GM03348 (cell line): ENCODE measurements around the gene SCN11A.

Source experiments
- DNase-seq: peaks from one replicate; pipeline ENCODE4 v3.0.0; 2012; ENCODE audit warnings: low spot score

The SCN11A gene

GRCh38 chr3:39051649-39052561 is at the start of gene SCN11A, which contains the start of gene WDR48:
SCN11A (minus strand) TSS chr3:39051944; CDS start chr3:38950362, 101,582 bp downstream.
WDR48 (plus strand) TSS chr3:39052016; CDS start chr3:39052026, 10 bp downstream.
- DNase-seq, result peak; percentile 94

DNA sequence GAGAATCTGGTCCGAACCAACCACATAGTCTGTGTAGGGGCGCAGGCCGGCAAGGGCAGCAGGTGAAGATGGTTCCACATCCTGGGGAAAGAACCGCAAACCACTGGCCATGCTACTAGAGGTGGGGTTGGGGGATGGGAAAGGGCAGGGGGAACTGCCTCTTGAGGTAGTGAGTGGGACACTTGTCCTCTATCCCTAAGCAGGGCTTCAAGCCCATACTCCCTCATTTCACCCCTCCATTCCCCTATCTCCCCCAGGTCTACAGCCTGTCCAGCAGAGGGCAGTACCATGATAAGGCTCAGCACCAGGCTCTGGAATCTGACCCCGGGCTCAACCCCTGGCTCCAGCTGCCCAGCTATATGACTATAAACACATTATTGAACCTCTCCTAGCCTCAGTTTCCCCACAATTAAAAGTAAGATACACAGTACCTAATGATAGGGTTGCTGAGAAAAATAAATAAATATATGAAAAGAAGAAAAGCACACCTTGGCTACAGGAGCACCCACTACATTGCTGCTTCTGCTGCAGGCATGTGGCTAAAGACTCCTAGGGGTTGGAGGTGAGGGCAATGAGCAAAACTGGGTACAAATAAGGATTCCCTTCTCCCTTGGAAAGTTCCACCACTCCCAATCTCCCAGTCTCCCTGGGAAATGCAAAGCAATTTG is 49.4 kb upstream of the SCN11A start:
- DNase-seq, result peak; percentile 81

- no peak for DNase-seq
Observed at GRCh38 chr3:39100500-39100886, 48.7 kb upstream of the SCN11A start.

- no peak for DNase-seq
Observed at GRCh38 chr3:39099738-39100499, 48.2 kb upstream of the SCN11A start.

- no peak for DNase-seq
Observed at GRCh38 chr3:39099242-39099641, 47.5 kb upstream of the SCN11A start.

DNA sequence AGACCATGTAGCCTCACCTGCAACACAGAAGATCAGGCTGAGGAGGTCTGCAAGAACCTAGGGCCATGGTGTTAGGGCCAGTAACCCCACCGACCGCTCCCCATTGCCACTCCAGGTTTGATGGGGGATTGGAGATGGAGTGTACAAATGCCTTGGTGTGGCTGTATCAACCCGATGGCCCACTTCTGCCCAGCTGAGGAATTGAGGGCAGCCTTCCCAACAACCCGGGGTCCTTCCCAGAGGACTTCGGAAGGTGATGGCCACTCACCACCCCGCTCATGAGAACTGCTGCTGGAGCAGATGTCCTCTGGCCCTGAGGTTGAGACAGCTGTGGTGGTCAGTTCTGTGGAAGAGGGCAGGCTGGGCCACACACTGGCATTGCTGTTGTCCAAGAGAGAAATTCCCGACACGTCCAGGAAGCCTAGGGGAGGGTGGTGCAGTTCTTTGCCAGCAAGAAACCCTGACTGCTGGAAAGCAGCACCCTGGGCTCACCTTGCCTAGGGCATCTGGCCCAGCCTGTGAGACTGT is 46.8 kb upstream of the SCN11A start:
- DNase-seq, result no peak

DNA sequence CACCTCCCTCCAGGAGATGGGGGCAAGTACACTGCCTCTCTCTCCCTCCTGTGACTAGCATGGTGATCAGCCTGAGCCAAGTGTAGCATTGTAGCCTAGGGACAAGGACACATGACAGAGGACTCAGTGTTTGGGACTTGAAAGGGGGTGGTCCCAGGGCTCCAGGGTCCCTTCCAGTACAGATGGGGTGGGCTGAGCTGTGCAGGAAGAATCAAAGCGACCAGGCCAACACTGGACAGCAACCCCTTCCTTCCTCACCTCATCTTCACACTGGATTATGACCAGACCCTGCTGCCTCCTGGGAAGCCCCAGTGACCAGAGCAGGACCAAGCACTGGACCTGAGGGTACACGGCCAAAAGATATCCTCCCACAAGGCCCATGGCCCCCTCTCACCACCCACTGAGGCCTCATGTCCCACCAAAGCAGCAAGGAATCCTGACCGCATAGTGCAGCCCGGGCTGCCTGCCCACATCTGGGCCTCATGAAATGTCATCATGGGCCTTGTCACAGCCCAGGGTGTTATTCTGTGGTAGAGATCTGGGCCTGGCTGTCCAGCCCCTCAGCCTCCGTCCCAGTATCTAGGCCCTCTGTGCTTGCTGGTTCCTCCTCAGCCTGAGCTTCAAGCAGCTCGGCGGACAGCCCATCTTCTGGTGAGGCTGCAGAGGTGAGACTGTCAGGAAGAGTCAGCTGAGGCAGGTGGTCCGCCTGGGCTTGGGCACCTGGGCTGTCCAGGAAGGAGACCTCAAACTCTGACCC is 46.1 kb upstream of the SCN11A start:
- DNase-seq, result no peak

DNA sequence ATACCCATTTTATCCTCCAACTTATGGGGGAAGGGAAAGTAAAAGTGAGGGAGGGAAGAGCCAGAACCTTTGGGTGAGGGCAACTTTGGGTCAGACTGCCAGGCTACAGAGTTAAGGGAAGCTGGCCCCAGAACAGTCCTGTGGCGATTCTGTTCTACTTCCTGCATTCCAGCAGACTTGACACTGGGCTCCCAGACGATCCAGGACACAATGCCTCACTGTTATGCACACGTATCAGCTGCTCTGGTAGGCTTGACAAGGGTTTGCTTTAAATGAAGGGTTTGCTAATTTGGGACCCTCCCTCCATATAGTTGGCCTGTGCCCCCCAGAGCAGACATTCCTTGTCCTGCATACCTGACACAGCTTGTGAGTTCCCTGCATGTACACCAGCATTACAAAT is 45.0 kb upstream of the SCN11A start:
- DNase-seq, result peak; percentile 51

DNA sequence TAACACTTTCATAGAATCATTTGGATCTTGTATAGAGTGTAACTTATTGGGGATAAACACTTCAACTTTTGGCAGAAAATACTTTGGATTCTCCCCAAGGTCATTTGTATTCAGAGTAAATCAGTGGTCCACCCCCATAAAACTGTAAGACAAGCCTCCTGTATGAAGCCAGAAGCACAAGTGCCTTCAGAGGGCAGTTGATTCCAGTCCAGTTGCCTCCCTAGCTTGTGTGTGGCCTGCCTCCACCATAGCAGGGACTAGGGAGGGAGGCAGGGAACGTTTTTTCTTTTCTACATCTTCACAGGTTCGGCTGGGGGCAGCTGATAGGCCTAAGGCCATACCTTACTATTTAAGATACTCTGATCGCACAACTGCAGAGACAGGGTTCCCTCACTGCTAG is 44.0 kb upstream of the SCN11A start:
- no peak for DNase-seq

DNA sequence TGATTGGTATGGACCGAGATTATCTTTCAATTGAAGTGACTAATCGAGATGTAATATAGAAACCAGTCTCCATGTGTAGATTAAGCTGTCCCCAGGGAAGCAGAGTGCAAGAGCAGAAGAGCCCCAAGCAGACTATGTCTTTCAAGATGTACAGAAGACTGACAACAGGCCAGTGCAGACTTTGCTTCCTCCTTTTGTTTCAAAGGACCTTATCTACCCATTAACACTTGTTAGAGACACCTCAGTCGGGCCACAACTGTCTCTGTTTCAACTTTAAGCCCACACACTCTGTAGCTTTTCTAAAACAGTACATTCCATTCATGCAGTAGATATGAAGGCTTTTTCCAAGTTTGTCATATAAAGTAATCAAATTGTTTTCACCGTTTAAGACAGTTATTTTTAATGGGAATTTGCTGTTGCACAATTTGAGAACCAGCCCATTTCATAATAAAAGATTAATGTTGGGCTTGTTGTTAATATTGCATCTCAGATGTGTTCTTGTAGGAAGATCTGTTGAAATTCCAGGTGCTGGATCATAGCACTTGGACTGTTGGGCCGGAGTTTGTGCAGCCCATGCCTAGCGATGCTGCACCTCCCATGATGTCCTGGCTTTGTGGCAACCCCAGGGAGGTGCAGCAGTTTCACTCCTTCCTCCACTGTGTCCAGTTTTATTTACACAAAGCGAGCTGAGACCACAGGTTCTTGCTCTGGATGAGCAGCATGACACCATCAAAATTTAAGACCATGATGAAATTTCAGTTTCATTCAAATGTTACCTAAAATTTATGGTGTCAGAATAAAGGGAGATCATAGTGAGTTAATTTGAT is 43.3 kb upstream of the SCN11A start:
- no peak for DNase-seq

DNA sequence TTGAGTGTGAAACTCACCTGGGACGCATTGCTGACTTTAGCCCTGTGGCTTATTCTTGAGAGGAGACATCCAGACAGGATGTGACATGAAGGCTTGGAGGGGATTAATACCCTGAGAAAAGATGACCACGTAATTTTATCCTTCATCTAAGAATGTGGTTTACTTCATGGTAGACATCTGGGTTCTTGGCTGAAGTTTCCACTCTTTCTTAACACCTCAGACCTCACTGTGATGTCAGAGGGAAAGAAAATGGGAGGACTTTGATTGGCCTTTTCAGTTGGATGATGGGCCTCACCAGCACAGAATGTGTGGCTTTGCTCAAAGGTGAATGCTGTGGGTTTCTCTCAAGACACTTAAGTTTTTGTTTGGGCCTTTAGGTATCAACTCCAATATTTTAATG is 39.2 kb upstream of the SCN11A start:
- DNase-seq, result no peak

DNA sequence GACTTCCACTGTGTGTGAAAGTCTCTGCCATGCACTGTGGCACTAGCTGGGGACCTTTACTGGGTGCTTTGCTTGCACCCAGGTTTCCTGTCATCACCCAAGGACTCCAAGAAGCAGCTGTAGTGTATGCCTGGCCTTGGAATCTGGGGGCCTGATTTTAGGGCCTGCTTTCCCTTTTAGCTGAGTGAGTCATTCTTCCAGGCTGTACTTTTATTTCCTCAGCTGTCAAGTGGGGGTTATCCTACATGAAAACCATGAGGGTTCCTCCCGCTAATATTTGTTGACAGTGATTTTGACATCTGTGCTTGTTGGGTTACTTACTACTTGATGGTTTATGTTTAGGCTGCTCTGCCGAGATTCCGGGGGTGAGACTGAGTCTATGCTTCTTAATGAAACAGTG is 37.1 kb upstream of the SCN11A start:
- DNase-seq, result no peak

DNA sequence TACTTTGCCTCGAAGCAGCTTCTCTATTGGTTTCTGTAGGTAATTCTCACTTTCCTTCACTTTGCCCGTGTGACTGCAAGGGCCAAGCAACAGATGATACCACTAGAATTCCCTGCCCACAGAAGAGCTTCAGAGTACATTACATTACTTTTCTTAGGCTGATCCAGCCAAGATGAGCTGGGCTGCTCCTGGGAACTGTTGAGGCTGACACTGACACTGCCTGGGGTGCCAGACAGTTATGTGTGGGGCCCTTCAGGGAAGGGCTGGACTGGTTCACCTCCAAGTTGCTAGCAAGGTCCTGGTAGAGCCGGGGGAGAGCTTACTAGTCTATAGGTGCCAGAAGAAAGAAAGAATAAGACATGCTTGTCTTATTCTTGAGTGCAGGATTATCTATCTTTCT is 36.7 kb upstream of the SCN11A start:
- no peak for DNase-seq

- DNase-seq, result no peak
Observed at GRCh38 chr3:39086144-39086543, 34.4 kb upstream of the SCN11A start.

GRCh38 chr3:39082666-39083313 is 31.0 kb upstream of the SCN11A start:
- no peak for DNase-seq

DNA sequence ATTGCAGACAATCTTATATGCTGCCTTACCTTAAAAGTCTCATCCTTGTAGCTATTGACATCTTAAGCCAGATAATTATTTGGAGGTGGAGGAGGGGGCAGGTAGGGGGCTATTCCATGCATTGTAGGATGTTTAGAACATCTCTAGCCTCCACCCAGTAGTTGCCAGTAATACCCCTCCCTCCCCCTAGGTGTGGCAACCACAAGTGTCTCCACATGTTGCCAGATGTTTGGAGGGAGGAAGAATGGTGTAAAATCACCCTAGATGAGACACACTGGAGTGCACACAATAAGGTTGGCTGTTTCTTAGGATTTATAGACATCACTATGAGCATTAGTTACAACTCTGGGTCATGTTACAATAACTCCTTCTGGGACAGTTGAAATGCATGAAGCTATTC is 28.3 kb upstream of the SCN11A start:
- DNase-seq, result no peak

DNA sequence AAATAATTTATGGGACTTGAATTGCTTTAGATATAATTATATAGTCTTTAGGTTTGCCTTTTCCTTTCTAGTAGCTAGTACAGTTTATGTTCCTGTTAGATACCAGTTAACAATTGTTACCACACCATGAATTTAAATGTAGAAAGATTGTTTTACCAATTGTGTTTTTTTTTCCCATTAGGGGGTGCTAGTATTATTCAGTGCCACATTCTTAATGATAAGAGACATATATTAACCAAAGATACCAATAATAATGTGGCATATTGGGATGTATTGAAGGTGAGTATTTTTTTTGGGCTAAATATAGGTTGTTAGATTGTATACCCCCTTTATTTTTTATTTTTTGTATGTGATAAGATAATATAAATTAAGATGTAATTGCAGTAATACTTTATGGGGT is 27.8 kb upstream of the SCN11A start:
- no peak for DNase-seq

- no peak for DNase-seq
Observed at GRCh38 chr3:39075910-39076309, 24.2 kb upstream of the SCN11A start.

GRCh38 chr3:39068556-39068955 is 16.8 kb upstream of the SCN11A start:
- DNase-seq, result no peak

GRCh38 chr3:39067286-39067685 is 15.5 kb upstream of the SCN11A start:
- DNase-seq, result peak; percentile 9
